ENCODE data around the gene MACROD2. TPM values are rescaled to one million over a fixed set of nuclear protein-coding genes. Genes with fewer than 3 reads are reported as not detected.

The MACROD2 gene
- total and polyA plus RNA-seq, 7 donors = 0.20 to 4.8 (median 0.87) TPM

- Histone ChIP-seq H3K4me1 (no peaks in the 10 kb centered on the region), H3K4me3 (no peak overlapping the region), H3K27ac (no peak overlapping the region), H3K36me3 (ENCODE audit: insufficient read depth in 1 of 2, low read depth in 1 of 2) (no peaks in the 10 kb centered on the region), H3K27me3 (ENCODE audit: insufficient read depth in 3 of 3, low read length in 2 of 3) (no peaks in the 10 kb centered on the region), H3K9me3 (no peaks in the 10 kb centered on the region)
- WGBS, 3 donors = 91 to 97% (median 96%) methylated on average over 1 of the region's 1 CpG
- intact Hi-C loops (cut with DNase I) = no loop called here
- DNase-seq (no peak), ATAC-seq (no peak)
- TF ChIP-seq CTCF (IDR thresholded peaks at IDR 0.05) = no peak
Measured at GRCh38 chr20:15076785-15077184, 1081.5 kb downstream of the MACROD2 start.

GRCh38 chr20:15077733-15078250, 1082.5 kb downstream of the MACROD2 start:
- ATAC-seq (no peak), DNase-seq (no peak)
- Histone ChIP-seq H3K9me3 (no peaks in the 10 kb centered on the region), H3K4me3 (no peak overlapping the region), H3K27ac (no peak overlapping the region), H3K4me1 (no peaks in the 10 kb centered on the region), H3K36me3 (ENCODE audit: insufficient read depth in 1 of 2, low read depth in 1 of 2) (no peaks in the 10 kb centered on the region), H3K27me3 (ENCODE audit: insufficient read depth in 3 of 3, low read length in 2 of 3) (no peaks in the 10 kb centered on the region)
- intact Hi-C loops (cut with DNase I) = no loop called here
- WGBS, 3 donors = 74 to 81% (median 77%) methylated on average over 6 of the region's 6 CpGs
- no peak for TF ChIP-seq CTCF (IDR thresholded peaks at IDR 0.05)

DNA sequence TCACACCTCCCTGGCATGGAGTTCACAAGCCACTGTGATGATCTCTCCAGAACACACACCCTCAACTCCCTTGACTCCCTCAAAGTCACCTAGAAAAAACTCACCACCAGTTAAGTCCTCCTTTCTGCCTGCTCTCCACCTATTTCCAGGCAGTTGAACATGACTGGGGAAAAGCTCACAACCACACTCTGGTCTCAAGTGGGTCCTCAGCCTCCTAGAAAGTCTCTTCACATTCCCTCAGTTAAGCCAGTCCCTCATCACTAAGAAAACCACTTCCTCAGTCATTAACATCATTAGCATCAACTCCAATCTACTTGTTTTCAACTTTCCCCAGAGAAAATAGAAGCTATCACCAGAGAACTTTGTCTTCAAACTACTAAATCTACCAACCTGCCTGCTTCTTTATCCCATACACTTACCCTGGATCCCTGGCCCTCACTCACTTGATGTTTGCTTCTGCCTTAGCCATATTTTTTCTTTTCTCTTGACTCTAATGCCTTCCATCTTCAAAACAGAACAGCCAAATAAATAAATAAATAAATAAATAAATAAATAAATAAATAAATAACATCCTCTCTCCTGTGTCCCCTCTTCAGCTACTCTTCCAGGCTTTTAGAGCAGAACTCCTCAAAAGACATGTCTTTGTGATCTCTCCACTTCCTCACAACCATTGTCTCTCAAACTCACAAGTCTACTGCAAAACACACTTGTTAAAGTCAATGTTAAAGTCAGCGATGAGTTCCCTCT, 1084.5 kb downstream of the MACROD2 start:
- no peak overlapping the region for H3K4me3 ChIP-seq
- H3K36me3 ChIP-seq (ENCODE audit: insufficient read depth in 1 of 2, low read depth in 1 of 2) = no peaks in the 10 kb centered on the region
- 98 to 100% (median 100%) methylated on average over 1 of the region's 1 CpG for WGBS, 3 donors
- ATAC-seq = no peak
- H3K27ac ChIP-seq = no peak overlapping the region
- intact Hi-C loops (cut with DNase I) = no loop called here
- H3K9me3 ChIP-seq = no peaks in the 10 kb centered on the region
- no peaks in the 10 kb centered on the region for H3K27me3 ChIP-seq (ENCODE audit: insufficient read depth in 3 of 3, low read length in 2 of 3)
- no peaks in the 10 kb centered on the region for H3K4me1 ChIP-seq
- no peak for DNase-seq
- TF ChIP-seq CTCF (IDR thresholded peaks at IDR 0.05) = no peak

DNA sequence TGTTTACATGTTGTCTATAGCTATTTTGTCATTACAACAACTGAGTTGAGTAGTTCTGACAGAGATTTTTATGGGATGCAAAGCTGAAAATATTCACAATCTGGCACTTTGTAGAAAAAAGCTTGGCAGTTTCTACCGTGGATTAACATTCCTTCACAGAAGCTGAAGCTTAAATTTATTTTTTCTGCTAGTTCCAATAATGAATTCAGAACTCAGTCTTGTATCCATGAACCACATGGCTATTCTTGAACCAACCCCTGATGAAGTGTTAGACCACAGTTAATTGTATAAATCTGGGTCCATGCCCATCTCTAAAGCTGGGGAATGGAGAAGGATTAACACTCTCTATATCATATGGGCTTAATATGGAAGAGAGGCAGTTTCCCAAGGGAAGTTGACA, 1085.9 kb downstream of the MACROD2 start:
- no peak for TF ChIP-seq CTCF (IDR thresholded peaks at IDR 0.05)
- intact Hi-C loops (cut with DNase I) = no loop called here
- DNase-seq (no peak), ATAC-seq (no peak)
- Histone ChIP-seq H3K4me3 (no peak overlapping the region), H3K9me3 (no peaks in the 10 kb centered on the region), H3K4me1 (no peaks in the 10 kb centered on the region), H3K27ac (no peak overlapping the region), H3K27me3 (ENCODE audit: insufficient read depth in 3 of 3, low read length in 2 of 3) (no peaks in the 10 kb centered on the region), H3K36me3 (ENCODE audit: insufficient read depth in 1 of 2, low read depth in 1 of 2) (no peaks in the 10 kb centered on the region)
- WGBS, 3 donors = 16 to 25% (median 16%) methylated on average over 1 of the region's 1 CpG

Data from psoas muscle (tissue), 8 donors.